Glutamatergic neuron (in vitro differentiated cells): Measurements from ENCODE around the gene VPS26C. TPM values are rescaled to one million over a fixed set of nuclear protein-coding genes. Genes with fewer than 3 reads are reported as not detected.

Experiments
- DNase-seq: peaks from one replicate; pipeline ENCODE4 v3.0.0; 2022
- H3K27ac Mint-ChIP-seq: one replicate; pipeline ENCODE4 v1.8.0; 2020; ENCODE audit warnings: mild to moderate bottlenecking, mixed read lengths, inconsistent platforms; ENCODE audit not compliant: unreplicated experiment
- H3K27me3 Mint-ChIP-seq: one replicate; pipeline ENCODE4 v1.8.0; 2020; ENCODE audit warnings: mild to moderate bottlenecking, moderate library complexity, mixed read lengths, inconsistent platforms; ENCODE audit not compliant: unreplicated experiment
- H3K36me3 Mint-ChIP-seq: one replicate; pipeline ENCODE4 v1.8.0; 2020; ENCODE audit warnings: mild to moderate bottlenecking, mixed read lengths, inconsistent platforms; ENCODE audit not compliant: unreplicated experiment
- H3K4me1 Mint-ChIP-seq: one replicate; pipeline ENCODE4 v1.8.0; 2020; ENCODE audit warnings: mild to moderate bottlenecking, low read depth, mixed read lengths, inconsistent platforms; ENCODE audit not compliant: unreplicated experiment
- H3K4me3 Mint-ChIP-seq: one replicate; pipeline ENCODE4 v1.8.0; 2020; ENCODE audit warnings: mild to moderate bottlenecking, mixed read lengths, inconsistent platforms; ENCODE audit not compliant: unreplicated experiment
- H3K9me3 Mint-ChIP-seq: one replicate; pipeline ENCODE4 v1.8.0; 2020; ENCODE audit warnings: mild to moderate bottlenecking, moderate library complexity, mixed read lengths, inconsistent platforms; ENCODE audit not compliant: unreplicated experiment
- total RNA-seq: library from RNA; stranded (reverse); fragmentation: NEBNext Ultra II Directional; extraction: Animal tissue kit (Norgen Biotek cat#: 25700); gene quantifications from one replicate; pipeline ENCODE4 v1.2.1, GENCODE V29; 2021; ENCODE audit not compliant: unreplicated experiment
- TF ChIP-seq, protein P1 (sequence below): fragments of 200-600 bp; sonication (generic); IDR thresholded peaks from one replicate; pipeline ENCODE4 v1.5.0; 2021; ENCODE audit not compliant: partially characterized antibody, unreplicated experiment

VPS26C gene
- total RNA-seq, 1 donor from 2014 or later, result 60.3 TPM

- Mint-ChIP-seq H3K4me3 (no peak overlapping the region), H3K9me3 (peaks cover 2% of the 10 kb centered on the region), H3K4me1 (peaks cover 2% of the 10 kb centered on the region), H3K27ac (no peak overlapping the region), H3K36me3 (peaks cover 10% of the 10 kb centered on the region), H3K27me3 (no peaks in the 10 kb centered on the region)
- DNase-seq, result no peak
- TF ChIP-seq, protein P1, sequence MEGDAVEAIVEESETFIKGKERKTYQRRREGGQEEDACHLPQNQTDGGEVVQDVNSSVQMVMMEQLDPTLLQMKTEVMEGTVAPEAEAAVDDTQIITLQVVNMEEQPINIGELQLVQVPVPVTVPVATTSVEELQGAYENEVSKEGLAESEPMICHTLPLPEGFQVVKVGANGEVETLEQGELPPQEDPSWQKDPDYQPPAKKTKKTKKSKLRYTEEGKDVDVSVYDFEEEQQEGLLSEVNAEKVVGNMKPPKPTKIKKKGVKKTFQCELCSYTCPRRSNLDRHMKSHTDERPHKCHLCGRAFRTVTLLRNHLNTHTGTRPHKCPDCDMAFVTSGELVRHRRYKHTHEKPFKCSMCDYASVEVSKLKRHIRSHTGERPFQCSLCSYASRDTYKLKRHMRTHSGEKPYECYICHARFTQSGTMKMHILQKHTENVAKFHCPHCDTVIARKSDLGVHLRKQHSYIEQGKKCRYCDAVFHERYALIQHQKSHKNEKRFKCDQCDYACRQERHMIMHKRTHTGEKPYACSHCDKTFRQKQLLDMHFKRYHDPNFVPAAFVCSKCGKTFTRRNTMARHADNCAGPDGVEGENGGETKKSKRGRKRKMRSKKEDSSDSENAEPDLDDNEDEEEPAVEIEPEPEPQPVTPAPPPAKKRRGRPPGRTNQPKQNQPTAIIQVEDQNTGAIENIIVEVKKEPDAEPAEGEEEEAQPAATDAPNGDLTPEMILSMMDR, result no peak
Measured at GRCh38 chr21:37278199-37278598, 11.1 kb upstream of the VPS26C start.

DNA sequence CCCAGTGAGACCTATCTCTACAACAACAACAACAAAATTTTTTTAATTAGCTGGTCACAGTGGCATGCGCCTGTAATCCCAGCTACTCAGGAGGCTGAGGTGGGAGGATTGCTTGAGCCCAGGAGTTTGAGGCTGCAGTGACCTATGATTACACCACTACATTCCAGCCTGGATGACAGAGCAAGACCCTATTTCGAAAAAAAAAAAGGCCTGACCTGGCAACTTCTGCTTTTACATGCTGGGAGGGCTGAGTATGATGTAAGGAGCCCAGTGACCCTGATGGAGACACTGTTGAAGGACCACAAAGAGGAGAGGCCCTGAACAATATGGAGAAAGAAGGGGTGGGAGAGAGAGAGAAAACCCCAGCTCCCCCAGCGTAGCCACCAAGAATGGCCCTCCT is 9.2 kb upstream of the VPS26C start:
- Mint-ChIP-seq H3K4me3 (no peak overlapping the region), H3K27me3 (no peaks in the 10 kb centered on the region), H3K9me3 (no peaks in the 10 kb centered on the region), H3K36me3 (peaks cover 5% of the 10 kb centered on the region), H3K27ac (no peak overlapping the region), H3K4me1 (peaks cover 2% of the 10 kb centered on the region)
- TF ChIP-seq, protein P1, result no peak
- no peak for DNase-seq

GRCh38 chr21:37273911-37274690 is 7.0 kb upstream of the VPS26C start:
- peaks cover 8% of the 10 kb centered on the region for H3K4me1 Mint-ChIP-seq
- no peak overlapping the region for H3K27ac Mint-ChIP-seq

DNA sequence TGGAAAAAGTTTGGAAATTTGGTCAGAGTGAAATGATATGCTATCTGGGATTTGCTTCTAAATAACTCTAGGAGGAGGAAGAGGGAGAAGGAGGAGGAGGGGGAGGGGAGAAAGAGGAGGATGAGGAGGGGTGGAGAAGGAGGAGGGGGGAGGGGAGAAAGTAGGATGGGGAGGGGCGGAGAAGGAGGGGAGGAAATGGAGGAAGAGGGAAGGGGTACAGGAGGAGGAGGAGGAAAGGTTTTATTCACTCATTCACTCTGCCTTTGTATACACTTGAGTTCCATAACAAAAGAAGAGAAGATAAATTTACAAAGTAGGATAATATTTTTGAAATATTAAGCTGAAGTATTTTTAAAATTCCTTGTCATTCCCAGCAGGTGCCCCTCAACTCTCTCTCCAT is 6.3 kb upstream of the VPS26C start:
- Mint-ChIP-seq H3K36me3 (peaks cover 7% of the 10 kb centered on the region), H3K4me1 (peaks cover 10% of the 10 kb centered on the region), H3K4me3 (no peak overlapping the region), H3K9me3 (peaks cover 4% of the 10 kb centered on the region), H3K27me3 (peaks cover 7% of the 10 kb centered on the region), H3K27ac (no peak overlapping the region)
- TF ChIP-seq, protein P1, result no peak
- DNase-seq, result no peak

More at GRCh38 chr21:37273911-37274690, 7.0 kb upstream of the VPS26C start:
- DNase-seq, result no peak
- Mint-ChIP-seq H3K36me3 (peaks cover 7% of the 10 kb centered on the region), H3K9me3 (peaks cover 4% of the 10 kb centered on the region), H3K27me3 (peaks cover 7% of the 10 kb centered on the region), H3K4me3 (no peak overlapping the region)
- TF ChIP-seq, protein P1, result no peak

DNA sequence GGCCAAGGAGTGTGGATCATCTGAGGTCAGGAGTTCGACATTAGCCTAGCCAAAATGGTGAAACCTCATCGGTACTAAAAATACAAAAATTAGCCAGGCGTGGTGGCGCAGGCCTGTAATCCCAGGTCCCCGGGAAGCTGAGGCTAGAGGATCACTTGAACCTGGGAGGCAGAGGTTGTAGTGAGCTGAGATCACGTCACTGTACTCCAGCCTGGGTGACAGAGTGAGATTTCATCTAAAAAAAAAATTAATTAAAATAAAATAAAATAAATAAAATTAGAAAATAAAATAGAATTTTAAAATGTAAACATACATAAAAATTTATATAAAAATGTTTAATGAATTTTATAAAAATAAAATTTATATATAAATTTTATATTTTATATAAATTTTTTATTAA is 5.8 kb upstream of the VPS26C start:
- Mint-ChIP-seq H3K4me1 (peaks cover 10% of the 10 kb centered on the region), H3K27ac (no peak overlapping the region), H3K36me3 (peaks cover 7% of the 10 kb centered on the region), H3K4me3 (no peak overlapping the region), H3K9me3 (peaks cover 4% of the 10 kb centered on the region), H3K27me3 (peaks cover 9% of the 10 kb centered on the region)
- TF ChIP-seq, protein P1, result no peak
- DNase-seq, result no peak
